Endothelial cell of umbilical vein (primary cell): ENCODE measurements around the gene DPP10. TPM values are rescaled to one million over a fixed set of nuclear protein-coding genes. Genes with fewer than 3 reads are reported as not detected.

Experiments
- BruUV-seq: library from RNA; stranded (reverse); fragments of 400-500 nt; replicated peaks from 2 replicates; lab custom pipeline; 2021; lab: Mats Ljungman, UMichigan
- CTCF ChIA-PET: fragments of 300-600, 350-600 bp; sonication (Branson Sonifier 250); formaldehyde crosslinking; loops from one replicate; lab custom pipeline; 2021; ENCODE audit warnings: antibody characterized with exemption, inconsistent platforms; lab: Charles Lee
- POLR2A ChIA-PET: fragments of 300-600, 350-600 bp; sonication (Branson Sonifier 250); formaldehyde crosslinking; loops from one replicate; lab custom pipeline; 2021; ENCODE audit warnings: antibody characterized with exemption, inconsistent platforms; lab: Charles Lee
- DNase-seq: peaks from one replicate; pipeline ENCODE4 v3.0.0-alpha.2; 2011; ENCODE audit warnings: low read depth, low spot score
- FAIRE-seq: peaks from 2 replicates; lab custom pipeline; 2011; peaks lifted over from hg19 to GRCh38; lab: Jason Lieb, UNC
- H2AFZ ChIP-seq: 2 replicates; pipeline ENCODE4 v1.6.0; 2012; ENCODE audit warnings: low read depth, low read length, control low read depth, inconsistent platforms
- H3K27ac ChIP-seq: 2 replicates; pipeline ENCODE4 v1.5.1; 2011; ENCODE audit warnings: low read depth, mild to moderate bottlenecking, control low read depth, low read length, moderate library complexity; ENCODE audit not compliant: insufficient read depth
- H3K27me3 ChIP-seq, 2 experiments: 2 replicates each; pipeline versions ENCODE4 v1.6.0 to v1.6.1; 2011; ENCODE audit warnings: low read length in 2 of 2, mixed read lengths in 1 of 2; ENCODE audit not compliant: control insufficient read depth in 2 of 2, insufficient read depth in 2 of 2
- H3K36me3 ChIP-seq, 2 experiments: 2 replicates in 1 of 2; 3 replicates in 1 of 2; pipeline ENCODE4 v1.5.1; 2011; ENCODE audit warnings: low read length in 2 of 2, mild to moderate bottlenecking in 1 of 2, moderate library complexity in 1 of 2; ENCODE audit not compliant: control insufficient read depth in 2 of 2, insufficient read depth in 2 of 2; ENCODE audit errors: extremely low read depth in 1 of 2
- H3K4me1 ChIP-seq: 3 replicates; pipeline ENCODE4 v1.5.1; 2011; ENCODE audit warnings: mild to moderate bottlenecking, low read length; ENCODE audit not compliant: control insufficient read depth, insufficient read depth; ENCODE audit errors: extremely low read depth
- H3K4me2 ChIP-seq: 2 replicates; pipeline ENCODE4 v1.6.1; 2011; ENCODE audit warnings: low read length, control low read depth, mixed read lengths; ENCODE audit not compliant: insufficient read depth
- H3K4me3 ChIP-seq, 3 experiments: fragments of 200-600 bp in 1 of 3; sonication (generic), shearing (Covaris generic) in 1 of 3; replicated peaks in 1 of 3; 2 replicates each; pipeline ENCODE4 v1.5.1; 2011 to 2016; ENCODE audit warnings: control low read depth in 3 of 3, low read length in 3 of 3, mild to moderate bottlenecking in 2 of 3, inconsistent platforms in 1 of 3, low read depth in 1 of 3, moderate library complexity in 1 of 3; ENCODE audit not compliant: insufficient read depth in 1 of 3
- H3K79me2 ChIP-seq: 2 replicates; pipeline ENCODE4 v1.6.0; 2012; ENCODE audit warnings: low read length, inconsistent platforms; ENCODE audit not compliant: control insufficient read depth, insufficient read depth
- H3K9ac ChIP-seq: replicated peaks from 2 replicates; pipeline ENCODE3; 2011; ENCODE audit warnings: low read length, control low read depth; ENCODE audit not compliant: insufficient read depth; ENCODE audit errors: extremely low read depth
- H3K9me1 ChIP-seq: replicated peaks from 3 replicates; pipeline ENCODE4 v1.6.0; 2011; ENCODE audit warnings: mild to moderate bottlenecking, low read length; ENCODE audit not compliant: control insufficient read depth, insufficient read depth; ENCODE audit errors: extremely low read depth
- H3K9me3 ChIP-seq: replicated peaks from 2 replicates; pipeline ENCODE4 v1.5.1; 2012; ENCODE audit warnings: low read length, inconsistent platforms; ENCODE audit not compliant: control insufficient read depth, insufficient read depth
- H4K20me1 ChIP-seq: replicated peaks from 2 replicates; pipeline ENCODE3; 2011; ENCODE audit warnings: mild to moderate bottlenecking, low read length; ENCODE audit not compliant: control insufficient read depth, insufficient read depth; ENCODE audit errors: extremely low read depth
- CTCF ChIP-seq, 2 donors: IDR thresholded peaks; 1 replicate in 1 of 2; 2 replicates in 1 of 2; pipeline ENCODE4 v1.5.1; 2011; ENCODE audit warnings: low read length in 2 of 2, mild to moderate bottlenecking in 2 of 2, moderate library complexity in 2 of 2, control low read depth in 1 of 2, inconsistent platforms in 1 of 2, low read depth in 1 of 2; ENCODE audit not compliant: insufficient read depth in 1 of 2; ENCODE audit errors: extremely low read depth in 1 of 2
- EZH2 ChIP-seq: IDR thresholded peaks from 2 replicates; pipeline ENCODE4 v1.6.1; 2012; ENCODE audit warnings: borderline replicate concordance, low read depth, mild to moderate bottlenecking, moderate library complexity, low read length, inconsistent platforms; ENCODE audit not compliant: severe bottlenecking
- FOS ChIP-seq: IDR thresholded peaks from 2 replicates; pipeline ENCODE4 v1.6.1; 2011; ENCODE audit warnings: mild to moderate bottlenecking, low read length, moderate library complexity, borderline replicate concordance; ENCODE audit not compliant: insufficient read depth
- GATA2 ChIP-seq: IDR thresholded peaks from 2 replicates; pipeline ENCODE4 v1.7.0; 2011; ENCODE audit warnings: low read depth, mild to moderate bottlenecking, moderate library complexity, mixed read lengths, low read length; ENCODE audit not compliant: insufficient read length, insufficient read depth
- JUN ChIP-seq: IDR thresholded peaks from 2 replicates; pipeline ENCODE4 v1.6.1; 2011; ENCODE audit warnings: borderline replicate concordance, low read depth; ENCODE audit not compliant: insufficient read length, insufficient read depth
- MYC ChIP-seq: IDR thresholded peaks from one replicate; pipeline ENCODE4 v1.6.1; 2011; ENCODE audit warnings: mild to moderate bottlenecking, low read depth, low read length
- POLR2A ChIP-seq: IDR thresholded peaks from 2 replicates; pipeline ENCODE4 v1.6.1; 2012; ENCODE audit warnings: low read depth, mild to moderate bottlenecking, control low read depth, low read length
- POLR2AphosphoS5 ChIP-seq: IDR thresholded peaks from 2 replicates; pipeline ENCODE4 v1.6.1; 2012; ENCODE audit warnings: low read depth, mild to moderate bottlenecking, control low read depth, low read length, moderate library complexity; ENCODE audit not compliant: insufficient read depth
- dilution Hi-C: fragments of 300-500 bp; cut with MboI; formaldehyde crosslinking; loops from one replicate; pipeline ENCODE4 v1.15.0; 2019; ENCODE audit warnings: low sequenced_read_pairs; ENCODE audit not compliant: extremely low pct_ligation_motif_present
- intact Hi-C: fragments of 100-400 bp; cut with micrococcal nuclease; formaldehyde crosslinking; loops from one replicate; pipeline ENCODE4 v1.10.0; 2022
- polyA plus RNA-seq, 4 experiments: library from polyadenylated mRNA; depleted of rRNA in 3 of 4; stranded (reverse) in 3 of 4; unstranded in 1 of 4; fragments of >200 nt; gene quantifications; 2 replicates each; pipeline versions ENCODE4 v1.2.1 to v1.2.3, GENCODE V29; 2011 to 2012; ENCODE audit warnings: missing spikeins in 1 of 4
- total RNA-seq: library from RNA; stranded (reverse); gene quantifications from 2 replicates; pipeline ENCODE4 v1.2.3, GENCODE V29; 2021
- TF ChIP-seq, protein P1 (sequence below): IDR thresholded peaks from 2 replicates; pipeline ENCODE4 v1.6.1; 2011; ENCODE audit not compliant: insufficient read depth, insufficient read length

The DPP10 gene
- total and polyA plus RNA-seq, 2 donors (not counting 3 experiments of a cell fraction or from before 2014, with no cell fraction given), result not detected

DNA sequence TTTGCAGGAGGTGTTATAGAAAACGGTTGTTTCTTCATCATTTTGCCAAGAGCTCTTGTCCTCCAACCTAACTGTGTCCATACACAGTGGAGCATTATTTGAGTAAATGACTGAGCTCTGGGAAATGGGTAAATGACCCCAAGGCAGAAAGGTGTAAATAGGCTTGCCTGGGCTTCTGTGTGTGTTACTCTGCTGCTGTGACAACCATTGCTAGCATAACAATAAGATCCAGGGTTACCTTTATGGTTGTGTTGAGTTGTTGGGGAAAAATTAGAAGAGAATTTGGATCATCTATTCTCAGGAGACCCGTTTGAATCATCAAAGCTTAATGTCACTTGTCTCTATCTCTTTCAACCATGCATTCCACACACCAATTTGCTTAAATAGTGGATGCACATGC, 672.7 kb downstream of the DPP10 start:
- ChIA-PET POLR2A (no interaction called here), CTCF (no interaction called here)
- Histone ChIP-seq H2AFZ (no peak overlapping the region), H3K79me2 (no peaks in the 10 kb centered on the region), H3K9me1 (no peaks in the 10 kb centered on the region), H3K9me3 (peaks cover 3% of the 10 kb centered on the region), H3K4me2 (no peak overlapping the region), H3K27me3 (no peaks in the 10 kb centered on the region), H3K27ac (no peak overlapping the region), H3K36me3 (no peaks in the 10 kb centered on the region), H4K20me1 (no peaks in the 10 kb centered on the region), H3K9ac (no peak overlapping the region), H3K4me1 (no peaks in the 10 kb centered on the region), H3K4me3 (no peak overlapping the region)
- BruUV-seq, result no TSS peak
- dilution Hi-C loops, result no loop called here
- FAIRE-seq, result no peak
- DNase-seq, result no peak
- TF ChIP-seq FOS (no peak), POLR2AphosphoS5 (no peak), JUN (no peak), MYC (no peak), CTCF (IDR thresholded peaks at IDR 0.05; ENCODE audit: extremely low read depth in 1 of 2, insufficient read depth in 1 of 2, low read depth in 1 of 2, low read length in 2 of 2) (no peak), GATA2 (no peak), POLR2A (no peak), EZH2 (no peak)
- TF ChIP-seq, protein P1, sequence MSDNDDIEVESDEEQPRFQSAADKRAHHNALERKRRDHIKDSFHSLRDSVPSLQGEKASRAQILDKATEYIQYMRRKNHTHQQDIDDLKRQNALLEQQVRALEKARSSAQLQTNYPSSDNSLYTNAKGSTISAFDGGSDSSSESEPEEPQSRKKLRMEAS, result no peak
- intact Hi-C loops, result no loop called here
